ENCODE measurements around the gene FSHR. TPM values are rescaled to one million over a fixed set of nuclear protein-coding genes. Genes with fewer than 3 reads are reported as not detected.

The FSHR gene
- polyA plus RNA-seq, 1 donor: 0.81 TPM

- DNase-seq: no peak
These were observed 43.7 kb downstream of the FSHR start for GRCh38 chr2:49110571-49110970.

GRCh38 chr2:49108851-49109250, 45.5 kb downstream of the FSHR start:
- no peak for DNase-seq

- DNase-seq: no peak
These were observed 45.9 kb downstream of the FSHR start for GRCh38 chr2:49108436-49108835.

- no peak for DNase-seq
These were observed 48.8 kb downstream of the FSHR start for GRCh38 chr2:49105506-49105905.

- no peak for DNase-seq
These were observed 52.2 kb downstream of the FSHR start for GRCh38 chr2:49102146-49102545.

GRCh38 chr2:49080681-49081080, 73.6 kb downstream of the FSHR start:
- DNase-seq: no peak

GRCh38 chr2:49070716-49071115, 83.6 kb downstream of the FSHR start:
- no peak for DNase-seq

- DNase-seq: no peak
These were observed 84.5 kb downstream of the FSHR start for GRCh38 chr2:49069829-49070228.

GRCh38 chr2:49068613-49069012, 85.7 kb downstream of the FSHR start:
- DNase-seq: no peak

GRCh38 chr2:49067971-49068370, 86.3 kb downstream of the FSHR start:
- no peak for DNase-seq

GRCh38 chr2:49053156-49053555, 101.2 kb downstream of the FSHR start:
- DNase-seq: no peak

GRCh38 chr2:49050265-49050664, 104.0 kb downstream of the FSHR start:
- DNase-seq: no peak

- DNase-seq: no peak
These were observed 105.2 kb downstream of the FSHR start for GRCh38 chr2:49049161-49049560.

GRCh38 chr2:49045083-49045482, 109.2 kb downstream of the FSHR start:
- no peak for DNase-seq

- DNase-seq: no peak
These were observed 109.8 kb downstream of the FSHR start for GRCh38 chr2:49044350-49045079.

- DNase-seq: no peak
These were observed 110.8 kb downstream of the FSHR start for GRCh38 chr2:49043405-49043982.

- no peak for DNase-seq
These were observed 111.8 kb downstream of the FSHR start for GRCh38 chr2:49042488-49042887.

- no peak for DNase-seq
These were observed 113.3 kb downstream of the FSHR start for GRCh38 chr2:49041061-49041460.

GRCh38 chr2:49037197-49037596, 117.1 kb downstream of the FSHR start:
- DNase-seq: no peak

- no peak for DNase-seq
These were observed 118.8 kb downstream of the FSHR start for GRCh38 chr2:49035481-49035880.

- no peak for DNase-seq
These were observed 120.7 kb downstream of the FSHR start for GRCh38 chr2:49033394-49034185.

- no peak for DNase-seq
These were observed 121.4 kb downstream of the FSHR start for GRCh38 chr2:49032936-49033335.

- DNase-seq: no peak
These were observed 122.2 kb downstream of the FSHR start for GRCh38 chr2:49032126-49032525.

- DNase-seq: no peak
These were observed 124.9 kb downstream of the FSHR start for GRCh38 chr2:49029406-49029805.
